GM18519 (cell line): Measurements from ENCODE around the gene SSB.
A peak's percentile ranks its signal among the peaks of the same experiment; 100 is the strongest.
"Not testable (repeated sequence)": the region's sequence is repeated elsewhere in the genome, so short reads cannot be mapped to it uniquely, and the experiment has no call there.

Experiments
- ATAC-seq: cut with Tn5 transposase; IDR thresholded peaks from one replicate; pipeline ENCODE4 v1.9.1; 2021; ENCODE audit warnings: mild to moderate bottlenecking, moderate library complexity; ENCODE audit not compliant: unreplicated experiment, low FRiP score

Gene SSB

DNA sequence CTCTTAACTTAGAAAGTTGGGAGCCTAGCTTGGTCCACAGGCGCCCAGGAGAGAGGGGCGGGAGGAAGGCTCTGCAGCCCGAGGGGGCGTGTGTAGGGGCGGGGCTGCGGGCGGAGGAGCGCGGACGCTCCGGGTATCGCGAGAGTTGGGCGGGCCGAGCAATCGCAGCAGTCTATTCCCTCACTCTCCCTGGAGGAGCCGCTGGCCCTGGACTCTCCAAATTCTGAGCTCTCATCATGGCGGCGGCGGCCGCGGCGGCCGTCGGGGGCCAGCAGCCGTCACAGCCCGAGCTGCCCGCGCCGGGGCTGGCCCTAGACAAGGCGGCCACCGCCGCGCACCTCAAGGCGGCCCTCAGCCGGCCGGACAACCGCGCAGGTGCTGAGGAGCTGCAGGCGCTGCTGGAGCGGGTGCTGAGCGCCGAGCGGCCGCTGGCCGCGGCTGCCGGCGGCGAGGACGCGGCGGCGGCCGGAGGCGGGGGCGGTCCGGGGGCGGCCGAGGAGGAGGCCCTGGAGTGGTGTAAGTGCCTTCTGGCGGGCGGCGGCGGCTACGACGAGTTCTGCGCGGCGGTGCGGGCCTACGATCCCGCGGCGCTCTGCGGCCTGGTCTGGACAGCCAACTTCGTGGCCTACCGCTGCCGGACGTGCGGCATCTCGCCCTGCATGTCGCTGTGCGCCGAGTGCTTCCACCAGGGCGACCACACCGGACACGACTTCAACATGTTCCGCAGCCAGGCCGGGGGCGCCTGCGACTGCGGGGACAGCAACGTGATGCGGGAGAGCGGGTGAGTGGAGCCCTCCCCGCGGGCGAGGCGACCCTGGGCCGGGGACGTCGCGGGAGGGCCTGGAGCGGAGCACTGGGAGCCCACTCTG, 28.8 kb downstream of the SSB start, which contains the start of gene UBR3:
UBR3 (plus strand) TSS at position 183 of the 869 bp plus-strand sequence; CDS start at position 237, 54 bp downstream.
- ATAC-seq: peak; percentile 67

DNA sequence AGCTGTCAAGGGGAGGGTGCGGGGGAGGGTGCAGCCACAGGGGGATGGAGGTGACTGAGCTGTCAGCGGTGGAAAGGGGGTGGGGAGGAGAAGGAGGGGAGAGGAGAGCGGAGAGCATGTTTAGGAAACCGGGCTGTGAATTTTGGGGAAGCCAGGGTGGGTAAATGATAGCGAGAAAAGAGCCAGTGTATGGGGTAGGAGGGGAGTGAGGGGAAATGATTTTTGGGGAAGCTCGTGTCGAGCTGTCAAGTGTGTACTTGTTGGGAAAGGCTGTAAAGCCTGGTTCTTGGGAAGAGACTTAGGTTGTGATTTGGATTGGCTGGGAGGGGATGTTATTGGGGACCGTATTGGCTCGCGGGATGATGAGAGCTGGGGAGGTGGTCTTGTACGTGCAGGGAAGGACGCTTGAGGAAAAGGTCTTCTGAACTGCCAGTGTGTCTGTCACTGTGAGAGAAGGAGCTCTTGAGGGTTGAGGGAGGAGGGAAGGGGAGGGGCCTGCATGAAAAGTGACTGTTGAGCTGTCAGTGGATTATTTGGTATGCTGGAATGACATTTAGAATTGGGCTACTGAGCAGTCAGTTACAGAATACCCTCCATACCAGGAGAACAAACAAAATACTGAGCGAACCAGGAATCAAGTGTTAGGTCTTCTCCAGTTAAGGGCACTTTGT, 29.6 kb downstream of the SSB start:
- no peak for ATAC-seq

DNA sequence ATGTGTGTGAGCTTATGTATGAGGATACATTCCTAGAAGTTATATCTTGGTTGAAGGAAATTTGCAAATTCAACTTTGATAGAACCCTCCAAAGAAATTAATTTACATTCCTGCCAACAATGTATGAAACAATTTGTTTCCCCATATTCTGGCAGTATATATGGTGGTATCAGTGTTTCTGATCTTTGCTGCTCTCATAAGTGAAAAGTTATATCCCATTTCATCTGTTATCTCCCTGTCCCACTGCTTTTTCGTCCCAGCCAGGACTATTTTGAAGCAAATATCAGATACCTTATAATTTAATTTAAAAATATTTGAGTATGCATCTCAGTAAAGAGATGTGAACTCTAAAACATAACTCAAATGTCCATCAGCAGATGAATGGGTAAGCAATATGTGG, 35.7 kb downstream of the SSB start:
- no peak for ATAC-seq

DNA sequence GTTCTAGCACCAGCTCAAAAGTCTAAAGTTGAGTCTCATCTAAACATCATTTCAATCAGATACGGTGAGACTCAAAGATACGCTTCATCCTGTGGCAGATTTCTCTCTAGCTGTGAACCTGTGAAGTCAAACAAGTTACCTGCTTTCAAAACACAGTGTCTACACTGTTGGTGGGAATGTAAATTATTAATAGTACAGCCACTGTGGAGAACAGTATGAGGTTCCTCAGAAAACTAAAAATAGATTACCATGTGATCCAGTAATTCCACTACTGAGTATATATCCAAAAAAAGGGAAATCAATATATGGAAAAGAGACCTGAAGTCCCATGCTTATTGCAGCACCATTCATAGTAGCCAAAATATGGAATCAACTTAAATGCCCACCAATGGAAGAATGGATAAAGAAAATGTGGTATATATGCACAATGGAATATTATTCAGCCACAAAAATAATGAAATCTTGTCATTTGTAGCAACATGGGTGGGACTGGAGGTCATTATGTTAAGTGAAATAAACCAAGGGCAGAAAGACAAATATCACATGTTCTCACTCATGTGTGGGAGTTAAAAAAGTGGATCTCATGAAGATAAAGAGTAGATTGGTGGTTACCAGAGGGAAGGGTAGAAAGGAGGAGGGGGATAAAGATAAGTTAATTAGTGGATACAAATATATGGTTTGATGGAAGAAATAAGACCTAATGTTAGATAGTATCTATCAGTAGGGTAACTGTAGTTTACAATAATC, 40.2 kb downstream of the SSB start:
- ATAC-seq: no peak

DNA sequence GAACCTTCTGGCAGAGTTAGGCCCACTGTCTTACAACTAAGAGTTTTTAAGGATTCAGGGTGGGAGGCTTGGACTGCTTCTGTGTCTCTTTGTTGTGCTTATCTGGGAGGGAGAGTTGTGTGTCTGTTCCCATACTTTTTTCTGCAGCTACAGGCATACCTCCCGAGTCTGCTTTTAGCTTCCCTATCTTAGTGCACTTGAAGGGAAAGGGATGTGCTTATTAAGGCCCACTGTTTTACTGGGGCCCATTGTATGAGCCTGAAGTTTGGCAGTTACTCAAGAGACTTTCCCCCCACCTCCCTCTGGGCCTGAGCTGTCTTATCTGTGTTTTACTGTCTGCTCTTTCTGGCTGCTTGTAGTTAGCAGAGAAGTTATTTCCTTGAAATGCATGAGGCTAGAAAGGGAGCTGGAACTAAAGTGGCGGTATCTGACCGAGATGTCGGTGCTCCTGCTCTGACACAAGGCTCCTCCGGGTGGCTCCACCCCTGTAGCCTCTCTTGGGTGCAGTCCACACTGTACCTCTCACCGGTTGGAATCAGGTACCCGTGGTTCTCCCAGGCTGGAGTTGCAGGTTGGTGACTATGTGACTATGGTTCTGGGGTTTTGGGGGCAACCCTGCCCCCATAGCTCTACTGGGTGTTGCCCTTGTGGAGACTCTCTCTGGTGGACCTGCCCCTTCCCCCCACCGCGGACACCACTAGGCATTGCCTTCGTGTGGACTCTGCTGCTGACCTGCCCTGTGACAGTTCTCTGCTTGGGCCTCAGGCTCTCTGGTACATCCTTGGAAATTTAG, 41.5 kb downstream of the SSB start:
- no peak for ATAC-seq

DNA sequence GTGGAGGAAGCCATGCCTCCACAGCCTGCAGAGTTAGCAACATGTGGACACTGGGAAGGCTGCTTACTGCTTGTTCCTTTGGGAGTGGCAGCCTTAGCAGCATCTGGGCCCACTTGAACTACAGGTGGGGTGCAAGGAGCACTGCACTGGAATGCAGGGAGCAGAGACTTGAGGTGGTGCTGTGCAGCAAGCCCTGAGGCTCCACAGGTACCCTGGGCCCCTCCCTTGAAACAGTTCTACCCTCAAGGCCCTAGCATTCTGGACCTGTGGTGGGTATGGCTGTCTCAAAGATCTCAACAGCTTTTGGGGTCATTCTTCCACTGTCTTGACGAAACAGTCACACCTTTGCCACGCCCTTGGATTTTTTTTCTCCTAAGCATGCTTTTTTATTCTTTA, 42.1 kb downstream of the SSB start:
- ATAC-seq: no peak

DNA sequence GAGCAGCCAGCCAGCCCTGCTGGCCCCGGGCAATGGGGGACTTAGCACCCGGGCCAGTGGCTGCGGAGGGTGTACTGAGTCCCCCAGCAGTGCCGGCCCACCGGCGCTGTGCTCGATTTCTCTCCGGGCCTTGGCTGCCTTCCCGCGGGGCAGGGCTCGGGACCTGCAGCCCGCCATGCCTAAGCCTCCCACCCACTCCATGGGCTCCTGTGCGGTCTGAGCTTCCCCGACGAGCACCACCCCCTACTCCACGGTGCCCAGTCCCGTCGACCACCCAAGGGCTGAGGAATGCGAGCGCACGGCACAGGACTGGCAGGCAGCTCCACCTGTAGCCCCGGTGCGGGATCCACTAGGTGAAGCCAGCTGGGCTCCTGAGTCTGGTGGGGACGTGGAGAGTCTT, 43.0 kb downstream of the SSB start:
- ATAC-seq: not testable (repeated sequence)

DNA sequence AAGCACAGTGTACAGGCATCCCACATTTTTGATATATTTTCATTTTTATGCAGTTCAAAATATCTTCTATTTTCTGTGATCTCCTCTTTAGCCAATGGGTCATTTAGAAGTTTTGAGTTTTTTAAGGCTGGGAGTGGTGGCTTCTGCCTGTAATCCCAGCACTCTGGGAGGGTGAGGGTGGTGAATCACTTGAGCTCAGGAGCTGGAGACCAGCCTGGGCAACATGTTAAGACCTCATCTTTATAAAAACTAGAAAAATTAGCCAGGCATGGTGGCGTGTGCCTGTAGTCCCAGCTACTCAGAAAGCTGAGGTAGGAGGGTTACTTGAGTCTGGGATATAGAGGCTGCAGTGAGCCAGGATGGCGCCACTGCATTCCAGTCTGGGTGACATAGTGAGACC, 46.3 kb downstream of the SSB start:
- ATAC-seq: no peak

DNA sequence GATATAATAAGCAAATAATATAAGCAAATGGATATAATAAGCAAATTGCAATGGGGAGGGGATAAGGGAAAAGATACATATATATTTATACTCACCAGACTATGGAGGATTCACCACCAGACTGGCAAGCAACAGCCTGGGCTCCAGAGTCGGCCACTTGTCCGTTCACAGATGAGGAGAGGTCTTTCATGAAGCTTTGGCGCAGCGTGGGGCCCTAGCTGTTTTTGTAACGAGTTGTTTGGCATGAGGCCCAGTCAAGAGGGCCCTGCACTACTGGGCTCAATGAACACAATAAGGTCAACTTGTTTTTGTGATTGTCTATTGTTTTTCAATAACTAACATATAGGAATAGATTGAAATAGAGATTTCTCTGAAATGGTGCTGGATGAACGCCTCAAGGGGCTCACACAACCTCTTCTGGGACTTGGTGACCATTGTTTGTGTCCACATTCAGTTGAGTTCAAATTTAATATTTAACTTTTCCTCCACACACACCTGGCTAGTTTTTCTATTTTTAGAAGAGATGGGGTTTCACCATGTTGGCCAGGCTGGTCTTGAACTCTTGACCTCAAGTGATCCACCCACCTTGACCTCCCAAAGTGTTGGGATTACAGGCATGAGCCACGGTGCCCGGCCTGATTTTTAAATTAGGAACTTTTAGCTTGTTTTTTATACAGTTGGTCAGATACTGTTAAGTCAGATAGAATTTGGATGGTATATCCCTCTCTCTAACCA, 50.5 kb downstream of the SSB start:
- ATAC-seq: not testable (repeated sequence)

DNA sequence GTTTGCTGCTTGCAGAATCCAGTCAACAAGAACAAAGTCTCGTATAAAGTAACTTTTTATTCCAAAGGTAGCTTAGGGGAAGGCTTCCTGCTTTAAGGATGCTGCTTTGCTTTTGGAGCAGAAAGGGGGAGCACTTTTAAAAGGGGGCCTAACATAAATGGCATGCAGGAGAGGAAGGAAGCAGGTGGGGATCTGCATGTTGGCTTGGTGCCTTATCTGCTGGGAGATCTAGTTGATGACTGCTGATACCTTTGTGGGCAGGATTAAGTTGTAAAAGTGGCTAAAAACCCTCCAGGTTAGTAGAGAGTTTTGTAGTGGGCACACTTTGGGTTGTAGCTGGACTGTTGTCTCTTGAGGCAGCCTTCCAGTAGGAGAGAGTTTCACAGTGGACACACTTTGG, 51.0 kb downstream of the SSB start:
- no peak for ATAC-seq

DNA sequence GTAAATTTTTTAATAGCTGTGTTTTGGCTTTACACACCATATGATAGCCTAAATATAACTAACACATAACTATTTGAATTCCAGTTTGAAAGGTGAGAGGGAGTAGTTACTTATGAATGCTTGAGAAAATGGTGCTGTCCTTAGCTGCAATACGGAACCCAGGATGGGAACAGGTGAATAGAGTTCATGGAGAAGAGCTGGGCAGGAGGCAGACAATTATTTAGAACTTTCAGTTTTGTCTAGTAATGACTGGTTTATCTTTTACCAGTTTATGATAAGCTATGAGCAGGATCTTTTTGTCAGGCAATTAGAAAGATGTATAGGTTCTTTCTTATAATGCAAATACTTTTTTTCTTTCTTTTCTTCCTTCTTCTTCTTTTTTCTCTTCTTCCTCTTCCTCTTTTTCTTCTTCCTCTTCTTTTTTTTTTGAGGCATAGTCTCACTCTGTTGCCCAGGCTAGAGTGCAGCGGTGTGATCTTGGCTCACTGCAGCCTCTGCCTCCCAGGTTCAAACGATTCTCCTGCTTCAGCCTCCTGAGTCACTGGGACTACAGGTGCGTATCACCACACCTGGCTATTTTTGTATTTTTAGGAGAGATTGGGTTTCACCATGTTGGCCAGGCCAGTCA, 54.5 kb downstream of the SSB start:
- ATAC-seq: no peak

DNA sequence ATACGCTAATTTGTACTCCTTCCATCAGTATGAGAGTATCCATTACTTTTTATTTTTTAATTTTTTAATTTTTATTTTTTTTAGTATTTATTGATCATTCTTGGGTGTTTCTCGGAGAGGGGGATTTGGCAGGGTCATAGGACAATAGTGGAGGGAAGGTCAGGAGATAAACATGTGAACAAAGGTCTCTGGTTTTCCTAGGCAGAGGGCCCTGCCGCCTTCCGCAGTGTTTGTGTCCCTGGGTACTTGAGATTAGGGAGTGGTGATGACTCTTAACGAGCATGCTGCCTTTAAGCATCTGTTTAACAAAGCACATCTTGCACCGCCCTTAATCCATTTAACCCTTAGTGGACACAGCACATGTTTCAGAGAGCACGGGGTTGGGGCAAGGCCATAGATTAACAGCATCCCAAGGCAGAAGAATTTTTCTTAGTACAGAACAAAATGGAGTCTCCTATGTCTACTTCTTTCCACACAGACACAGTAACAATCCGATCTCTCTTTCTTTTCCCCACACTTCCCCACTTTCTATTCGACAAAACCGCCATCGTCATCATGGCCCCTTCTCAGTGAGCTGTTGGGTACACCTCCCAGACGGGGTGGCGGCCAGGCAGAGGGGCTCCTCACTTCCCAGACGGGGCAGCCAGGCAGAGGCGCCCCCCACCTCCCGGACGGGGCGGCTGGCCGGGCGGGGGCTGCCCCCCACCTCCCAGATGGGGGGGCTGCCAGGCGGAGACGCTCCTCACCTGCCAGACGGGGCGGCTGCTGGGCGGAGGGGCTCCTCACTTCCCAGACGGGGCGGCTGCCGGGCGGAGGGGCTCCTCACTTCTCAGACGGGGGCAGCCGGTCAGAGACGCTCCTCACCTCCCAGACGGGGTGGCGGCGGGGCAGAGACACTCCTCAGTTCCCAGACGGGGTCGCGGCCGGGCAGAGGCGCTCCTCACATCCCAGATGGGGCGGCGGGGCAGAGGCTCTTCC, 56.9 kb downstream of the SSB start:
- ATAC-seq: not testable (repeated sequence)

DNA sequence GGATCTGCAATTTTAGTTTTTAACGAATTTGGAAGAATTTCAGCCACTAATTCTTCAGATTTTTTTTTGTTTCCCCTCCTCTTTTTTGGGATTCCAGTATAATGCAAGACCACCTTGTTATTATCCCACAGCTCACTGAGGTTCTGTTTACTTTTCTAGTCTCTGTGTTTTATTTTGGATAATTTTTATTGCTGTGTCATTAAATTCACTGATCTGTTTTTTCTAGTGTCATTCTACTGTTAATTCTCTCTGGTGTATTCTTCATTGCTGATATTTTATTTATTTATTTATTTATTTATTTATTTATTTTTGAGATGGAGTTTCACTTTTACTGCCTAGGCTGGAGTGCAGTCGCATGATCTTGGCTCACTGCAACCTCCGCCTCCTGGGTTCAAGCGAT, 60.8 kb downstream of the SSB start:
- ATAC-seq: no peak

DNA sequence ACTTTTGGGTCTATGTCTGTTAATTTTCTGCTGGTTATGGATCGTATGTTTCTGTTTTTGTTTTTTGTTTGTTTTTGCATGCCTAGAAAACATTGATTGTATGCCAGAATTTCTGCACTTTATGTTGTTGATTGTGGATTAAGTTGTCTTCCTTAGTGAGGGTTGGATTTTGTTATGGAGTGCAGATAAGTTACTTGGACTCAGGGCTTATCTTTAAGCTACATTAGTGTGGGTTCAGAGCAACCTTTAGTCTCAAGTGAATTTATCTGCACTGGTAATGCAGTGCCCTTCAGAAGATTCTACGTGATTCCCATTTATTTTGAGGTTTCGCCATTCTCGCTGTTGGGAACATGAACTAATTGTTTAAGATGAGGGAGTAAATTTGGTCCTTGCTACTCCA, 61.5 kb downstream of the SSB start:
- ATAC-seq: no peak
